Hepatocyte (in vitro differentiated cells): ENCODE data around the gene MAP3K10. TPM values are rescaled to one million over a fixed set of nuclear protein-coding genes. Genes with fewer than 3 reads are reported as not detected.

ENCODE experiments used
- DNase-seq: peaks from one replicate; pipeline ENCODE4 v3.0.0-alpha.2; 2016; ENCODE audit warnings: low spot score
- H2AFZ ChIP-seq: fragments of 200-600 bp; sonication (generic); 2 replicates; pipeline ENCODE4 v1.6.0; 2016; ENCODE audit warnings: antibody characterized with exemption, mild to moderate bottlenecking
- H3K27ac ChIP-seq: fragments of 200-600 bp; sonication (generic); 2 replicates; pipeline ENCODE4 v1.5.1; 2016; ENCODE audit warnings: mild to moderate bottlenecking
- H3K27me3 ChIP-seq: fragments of 200-600 bp; sonication (generic); 2 replicates; pipeline ENCODE4 v1.6.1; 2016
- H3K36me3 ChIP-seq: fragments of 200-600 bp; sonication (generic); replicated peaks from 2 replicates; pipeline ENCODE4 v1.5.1; 2016; ENCODE audit warnings: low read depth; ENCODE audit not compliant: insufficient read depth
- H3K4me1 ChIP-seq: fragments of 200-600 bp; sonication (generic); 2 replicates; pipeline ENCODE4 v1.5.1; 2016; ENCODE audit warnings: mild to moderate bottlenecking, moderate library complexity; ENCODE audit not compliant: insufficient read depth
- H3K4me2 ChIP-seq: fragments of 200-600 bp; sonication (generic); 2 replicates; pipeline ENCODE4 v1.6.0; 2016
- H3K4me3 ChIP-seq: fragments of 200-600 bp; sonication (generic); 2 replicates; pipeline ENCODE4 v1.5.1; 2016; ENCODE audit warnings: mild to moderate bottlenecking
- H3K79me2 ChIP-seq: fragments of 200-600 bp; sonication (generic); 2 replicates; pipeline ENCODE4 v1.6.0; 2017; ENCODE audit warnings: mild to moderate bottlenecking
- H3K9me2 ChIP-seq: fragments of 200-600 bp; sonication (generic); replicated peaks from 2 replicates; pipeline ENCODE4 v1.6.0; 2017; ENCODE audit warnings: mild to moderate bottlenecking; ENCODE audit not compliant: insufficient read depth
- H3K9me3 ChIP-seq: fragments of 200-600 bp; sonication (generic); 2 replicates; pipeline ENCODE4 v1.5.1; 2016; ENCODE audit warnings: low read depth, mild to moderate bottlenecking
- H4K20me1 ChIP-seq: fragments of 200-600 bp; sonication (generic); 2 replicates; pipeline ENCODE4 v1.6.0; 2016; ENCODE audit warnings: mild to moderate bottlenecking; ENCODE audit not compliant: insufficient read depth, poor library complexity, severe bottlenecking
- CTCF ChIP-seq: fragments of 200-600 bp; sonication (generic); IDR thresholded peaks from 2 replicates; pipeline ENCODE4 v1.5.1; 2016; ENCODE audit warnings: antibody characterized with exemption, mild to moderate bottlenecking; ENCODE audit not compliant: poor library complexity
- EZH2 ChIP-seq: fragments of 200-600 bp; sonication (generic); IDR thresholded peaks from 2 replicates; pipeline ENCODE4 v1.6.1; 2016; ENCODE audit warnings: antibody characterized with exemption, mild to moderate bottlenecking, borderline replicate concordance
- EZH2phosphoT487 ChIP-seq: fragments of 200-600 bp; sonication (generic); IDR thresholded peaks from one replicate; pipeline ENCODE4 v1.6.1; 2018; ENCODE audit warnings: antibody characterized with exemption, mild to moderate bottlenecking, low read depth, moderate library complexity; ENCODE audit not compliant: unreplicated experiment, severe bottlenecking
- WGBS: methylation state at CpG from one replicate; pipeline ENCODE4 v1.1.6; 2016; ENCODE audit warnings: low lambda C conversion rate; ENCODE audit errors: missing lambda C conversion rate; 5-methylcytosine and 5-hydroxymethylcytosine counted together
- polyA plus RNA-seq: library from polyadenylated mRNA; unstranded; fragments of >200 nt; fragmentation: Nextera tagmentation; extraction: Ambion mirVana; gene quantifications from 2 replicates; pipeline ENCODE4 v1.2.1, GENCODE V29; 2016
- total RNA-seq: library from RNA; depleted of rRNA; stranded (reverse); fragments of >200 nt; gene quantifications from 2 replicates; pipeline ENCODE4 v1.2.3, GENCODE V29; 2014

MAP3K10 gene
- total and polyA plus RNA-seq, 2 experiments from 2014 or later, result 6.1 to 9.1 TPM

DNA sequence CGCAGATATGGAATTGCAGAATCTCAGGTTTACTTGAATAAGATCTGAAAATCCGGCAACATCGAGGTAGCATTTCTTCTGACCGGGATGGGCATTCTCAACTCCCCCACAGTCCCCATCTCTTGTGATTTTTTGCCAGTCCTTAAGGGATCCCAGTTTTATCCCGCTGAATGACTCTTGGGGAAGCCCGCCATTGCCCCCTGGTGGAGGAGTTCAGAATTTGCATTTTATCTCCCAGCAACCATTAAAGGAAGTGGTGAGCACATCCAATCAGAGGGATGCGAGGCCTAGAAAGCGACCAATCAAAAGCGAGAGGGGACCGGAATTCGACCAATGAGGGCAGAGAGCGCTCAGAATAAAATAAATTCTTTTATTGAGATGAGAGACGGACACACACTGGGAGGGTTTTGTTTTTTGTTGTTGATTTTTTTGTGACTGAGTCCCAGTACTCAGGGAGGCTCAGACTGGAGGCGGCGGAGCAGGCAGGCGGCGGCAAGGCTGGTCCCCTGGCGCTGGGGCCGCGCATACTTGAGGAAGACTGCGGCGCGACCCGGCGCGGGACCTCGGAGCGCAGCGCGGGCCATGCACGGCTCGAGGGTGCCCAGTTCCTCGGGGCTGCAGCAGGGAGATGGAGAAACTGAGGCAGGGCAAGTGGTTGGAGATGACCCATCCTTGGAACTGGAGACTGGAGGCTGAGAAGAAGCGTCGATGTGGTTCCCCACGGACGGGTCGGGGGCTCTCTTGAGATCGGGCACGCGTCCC, 30.8 kb downstream of the MAP3K10 start:
- TF ChIP-seq CTCF, result peak; percentile 71
- TF ChIP-seq EZH2phosphoT487, result no peak
- Histone ChIP-seq H3K4me2 (no peak overlapping the region), H3K36me3 (no peaks in the 10 kb centered on the region), H3K4me1 (peaks cover 3% of the 10 kb centered on the region), H3K27ac (no peak overlapping the region), H4K20me1 (no peaks in the 10 kb centered on the region), H3K27me3 (peaks cover 42% of the 10 kb centered on the region), H3K9me3 (no peaks in the 10 kb centered on the region), H2AFZ (no peak overlapping the region), H3K4me3 (no peak overlapping the region), H3K9me2 (no peaks in the 10 kb centered on the region), H3K79me2 (no peaks in the 10 kb centered on the region)
- DNase-seq, result peak; percentile 82
- WGBS, result 77% methylated on average over 41 of the region's 41 CpGs

DNA sequence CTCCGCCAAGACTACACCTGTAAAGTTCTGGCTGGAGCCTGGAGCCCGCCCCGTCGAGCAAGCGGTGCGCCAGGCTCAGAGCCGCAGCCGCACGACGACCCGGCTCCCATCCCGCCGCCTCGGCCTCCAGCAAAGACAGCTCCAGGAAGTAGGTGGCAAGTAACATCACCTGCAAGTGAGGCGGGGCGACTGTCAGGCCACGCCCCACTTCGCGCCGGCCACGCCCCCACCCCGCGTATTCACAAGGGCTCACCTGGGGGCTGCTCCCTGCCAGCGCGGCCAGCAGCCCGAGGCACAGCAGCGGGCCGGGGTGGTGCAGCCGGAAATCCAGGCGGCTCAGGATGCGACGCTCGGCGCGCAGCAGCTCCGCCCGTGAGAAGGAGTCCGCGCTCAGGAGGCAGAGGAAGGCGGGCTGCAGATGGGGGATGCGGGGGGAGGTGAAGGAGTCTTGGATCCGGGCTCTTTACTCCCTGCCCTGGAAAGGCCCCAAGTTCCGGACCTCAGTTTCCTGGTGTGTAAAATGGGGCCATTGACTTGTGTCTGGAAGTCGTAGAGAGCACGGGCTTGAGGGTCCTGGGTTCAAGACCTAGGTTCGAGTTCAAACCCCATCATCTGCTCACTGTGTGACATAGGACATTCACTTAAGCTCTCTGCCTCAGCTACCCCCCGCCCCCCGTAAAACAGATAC, 32.1 kb downstream of the MAP3K10 start:
- Histone ChIP-seq H2AFZ (no peak overlapping the region), H4K20me1 (no peaks in the 10 kb centered on the region), H3K27me3 (peaks cover 31% of the 10 kb centered on the region), H3K4me3 (no peak overlapping the region), H3K4me2 (no peak overlapping the region), H3K9me2 (no peaks in the 10 kb centered on the region), H3K4me1 (no peaks in the 10 kb centered on the region), H3K9me3 (no peaks in the 10 kb centered on the region), H3K36me3 (no peaks in the 10 kb centered on the region), H3K79me2 (no peaks in the 10 kb centered on the region), H3K27ac (no peak overlapping the region)
- TF ChIP-seq EZH2, result no peak
- no peak for TF ChIP-seq CTCF
- TF ChIP-seq EZH2phosphoT487, result no peak
- WGBS, result 64% methylated on average over 41 of the region's 48 CpGs
- DNase-seq, result no peak

DNA sequence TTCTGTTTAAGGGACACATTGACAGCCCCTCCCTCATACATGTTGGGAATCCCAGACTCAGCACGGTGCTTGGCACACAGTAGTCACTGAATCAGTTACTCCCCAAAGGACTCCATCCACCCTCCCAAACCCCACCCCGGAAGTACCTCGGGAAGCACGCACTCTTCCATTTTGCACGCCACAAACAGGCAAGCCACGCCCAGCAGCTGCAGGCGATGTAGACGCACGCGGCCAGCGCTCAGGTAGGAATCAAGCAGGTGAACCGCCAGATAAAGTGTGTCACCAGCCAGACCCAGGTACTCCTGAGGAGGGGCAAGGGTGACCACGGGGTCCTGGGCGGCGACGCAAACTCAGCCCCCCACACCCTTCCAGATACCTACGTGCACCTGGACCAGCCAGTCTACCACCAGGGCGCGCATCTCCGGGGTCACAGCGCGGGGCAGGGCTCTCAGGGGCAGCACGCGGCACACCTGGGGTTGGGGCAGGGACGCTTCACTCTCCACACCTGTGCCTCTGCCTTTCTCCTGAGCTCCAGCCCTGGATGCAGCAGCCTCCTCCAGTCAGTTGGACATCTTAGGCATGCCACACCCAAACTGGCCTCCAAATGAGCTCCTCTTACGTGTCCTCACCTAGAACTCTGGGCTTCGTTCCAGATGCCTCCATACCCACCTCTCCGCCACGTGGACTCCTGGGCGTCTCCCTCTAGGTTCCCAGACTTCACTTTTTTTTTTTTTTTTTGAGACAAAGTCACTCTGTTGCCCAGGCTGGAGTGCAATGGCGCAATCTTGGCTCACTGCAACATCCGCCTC, 33.3 kb downstream of the MAP3K10 start:
- Histone ChIP-seq H3K79me2 (no peaks in the 10 kb centered on the region), H3K9me2 (no peaks in the 10 kb centered on the region), H3K27me3 (peaks cover 19% of the 10 kb centered on the region), H3K9me3 (no peaks in the 10 kb centered on the region), H3K36me3 (no peaks in the 10 kb centered on the region), H2AFZ (no peak overlapping the region), H3K4me2 (no peak overlapping the region), H3K4me3 (no peak overlapping the region), H3K4me1 (no peaks in the 10 kb centered on the region), H4K20me1 (no peaks in the 10 kb centered on the region), H3K27ac (no peak overlapping the region)
- TF ChIP-seq EZH2phosphoT487 (no peak), EZH2 (no peak), CTCF (no peak)
- WGBS, result 94% methylated on average over 30 of the region's 32 CpGs
- no peak for DNase-seq
